NCI-H345 (cell line): ENCODE measurements around the gene HBZ.
"Not testable (repeated sequence)": the region's sequence is repeated elsewhere in the genome, so short reads cannot be mapped to it uniquely, and the experiment has no call there.

ENCODE experiments used
- DNase-seq: peaks from one replicate; lab custom pipeline; 2025; lab: John Stamatoyannopoulos, UW

The HBZ gene

GRCh38 chr16:179211-180092 lies 27.0 kb downstream of the HBZ start:
- DNase-seq, result no peak

GRCh38 chr16:180101-180675 lies 27.7 kb downstream of the HBZ start, which contains the start of gene HBQ1:
Gene HBQ1 (plus strand): TSS chr16:180459. CDS start chr16:180487, 28 bp downstream.
- DNase-seq, result peak; percentile 28

GRCh38 chr16:180681-181564 lies 28.5 kb downstream of the HBZ start:
- peak; percentile 83 for DNase-seq

- DNase-seq, result no peak
Observed at GRCh38 chr16:181565-182021, 29.1 kb downstream of the HBZ start.

- DNase-seq, result no peak
Observed at GRCh38 chr16:183005-183404, 30.6 kb downstream of the HBZ start.

- DNase-seq, result no peak
Observed at GRCh38 chr16:185213-185612, 32.8 kb downstream of the HBZ start.

GRCh38 chr16:185691-186090 lies 33.2 kb downstream of the HBZ start:
- DNase-seq, result no peak

- no peak for DNase-seq
Observed at GRCh38 chr16:187330-187729, 34.9 kb downstream of the HBZ start.

- DNase-seq, result no peak
Observed at GRCh38 chr16:188674-189073, 36.2 kb downstream of the HBZ start.

GRCh38 chr16:189604-190186 lies 37.3 kb downstream of the HBZ start:
- no peak for DNase-seq

- DNase-seq, result no peak
Observed at GRCh38 chr16:191831-192230, 39.4 kb downstream of the HBZ start.

- DNase-seq, result no peak
Observed at GRCh38 chr16:192686-193085, 40.2 kb downstream of the HBZ start.

GRCh38 chr16:193441-193840 lies 41.0 kb downstream of the HBZ start:
- no peak for DNase-seq

GRCh38 chr16:194516-194915 lies 42.1 kb downstream of the HBZ start:
- no peak for DNase-seq

GRCh38 chr16:200388-200787 lies 47.9 kb downstream of the HBZ start:
- DNase-seq, result no peak

GRCh38 chr16:203246-203645 lies 50.8 kb downstream of the HBZ start:
- no peak for DNase-seq

GRCh38 chr16:204046-204445 lies 51.6 kb downstream of the HBZ start:
- not testable (repeated sequence) for DNase-seq
